ENCODE data around the gene RBFOX2.

- TF ChIP-seq EZH2 (IDR thresholded peaks at IDR 0.05; ENCODE audit: low read depth, unreplicated experiment) = no peak
- no peak for TF ChIP-seq CTCF (conservative IDR thresholded peaks at IDR 0.05; ENCODE audit: low read depth in 2 of 2)
- no peak for TF ChIP-seq REST (IDR thresholded peaks at IDR 0.05; ENCODE audit: unreplicated experiment)
- TF ChIP-seq POLR2AphosphoS5 (IDR thresholded peaks at IDR 0.05; ENCODE audit: low read depth) = no peak
- no peak for TF ChIP-seq CREB1 (CRISPR knock-in tag; IDR thresholded peaks at IDR 0.05; ENCODE audit: low read depth)
- TF ChIP-seq ZNF331 (CRISPR knock-in tag; IDR thresholded peaks at IDR 0.05; ENCODE audit: low read depth) = no peak
- TF ChIP-seq ZNF114 (CRISPR knock-in tag; IDR thresholded peaks at IDR 0.05) = no peak
- no peak for TF ChIP-seq EZH2phosphoT487 (IDR thresholded peaks at IDR 0.05; ENCODE audit: unreplicated experiment)
These were observed 157.9 kb downstream of the RBFOX2 start for GRCh38 chr22:35870517-35871293.

All from GM23338 (cell line).